H1 (cell line): ENCODE measurements around the gene GSTA1. TPM values are rescaled to one million over a fixed set of nuclear protein-coding genes. Genes with fewer than 3 reads are reported as not detected.

Experiments used
- BCL11A ChIP-seq, 2 experiments: IDR thresholded peaks; one replicate each; pipeline ENCODE4 v1.6.1; 2011; ENCODE audit warnings: low read depth in 2 of 2, low read length in 2 of 2, mild to moderate bottlenecking in 2 of 2
- CHD7 ChIP-seq: fragments of 300-600 bp; sonication (generic); IDR thresholded peaks from 2 replicates; pipeline ENCODE4 v1.7.1; 2012; ENCODE audit warnings: low read length, moderate library complexity, mild to moderate bottlenecking, inconsistent platforms; ENCODE audit not compliant: insufficient replicate concordance
- CTCF ChIP-seq, 3 experiments: IDR thresholded peaks; 1 replicate in 2 of 3; 2 replicates in 1 of 3; pipeline versions ENCODE4 v1.5.1 to v1.6.1; 2011; ENCODE audit warnings: low read length in 3 of 3, mild to moderate bottlenecking in 3 of 3, inconsistent platforms in 2 of 3, low read depth in 1 of 3, moderate library complexity in 1 of 3; ENCODE audit not compliant: insufficient read depth in 1 of 3; ENCODE audit errors: control extremely low read depth in 1 of 3
- FOSL1 ChIP-seq: IDR thresholded peaks from 2 replicates; pipeline ENCODE4 v1.6.1; 2011; ENCODE audit warnings: mild to moderate bottlenecking, low read depth, low read length, moderate library complexity; ENCODE audit not compliant: insufficient read depth
- POU5F1 ChIP-seq: IDR thresholded peaks from 2 replicates; pipeline ENCODE4 v1.6.1; 2011; ENCODE audit warnings: low read depth, mild to moderate bottlenecking, low read length, moderate library complexity
- RFX5 ChIP-seq: IDR thresholded peaks from 2 replicates; pipeline ENCODE4 v1.6.1; 2011; ENCODE audit warnings: low read depth, low read length, improper control_type of control experiment, borderline replicate concordance
- YY1 ChIP-seq: IDR thresholded peaks from 2 replicates; pipeline ENCODE4 v1.6.1; 2011; ENCODE audit warnings: low read depth, mild to moderate bottlenecking, low read length
- polyA plus RNA-seq, 7 experiments: library from polyadenylated mRNA; depleted of rRNA in 3 of 7; stranded (reverse) in 5 of 7; unstranded in 2 of 7; fragments of >200 nt in 5 of 7; fragments of 200-250 nt in 2 of 7; gene quantifications; 1 replicate in 5 of 7; 2 replicates in 1 of 7; 4 replicates in 1 of 7; pipeline versions ENCODE4 v1.2.1 to v1.2.3, GENCODE V29; 2011 to 2013; ENCODE audit warnings: missing spikeins in 2 of 7, mixed read lengths in 2 of 7
- total RNA-seq: library from RNA; stranded (reverse); fragmentation: NEBNext Ultra II Directional; extraction: Animal tissue kit (Norgen Biotek cat#: 25700); gene quantifications from 2 replicates; pipeline ENCODE4 v1.2.1, GENCODE V29; 2021

The GSTA1 gene
- total and polyA plus RNA-seq, 2 of the 8 experiments (the other 6 are each of a cell fraction or from before 2014, with no cell fraction given): 0.08 TPM; not detected in 1

GRCh38 chr6:52849137-52849536 is 45.5 kb upstream of the GSTA1 start (continued):
- TF ChIP-seq CHD7 (no peak), FOSL1 (no peak), YY1 (no peak), RFX5 (no peak), CTCF (IDR thresholded peaks at IDR 0.05; ENCODE audit: control extremely low read depth in 1 of 3, insufficient read depth in 1 of 3, low read depth in 1 of 3, low read length in 3 of 3) (no peak), POU5F1 (no peak), BCL11A (IDR thresholded peaks at IDR 0.05; ENCODE audit: low read depth in 2 of 2, low read length in 2 of 2) (no peak)
